Measurements from ENCODE around the gene POLR2M.

The POLR2M gene

GRCh38 chr15:57741089-57741488 lies 34.6 kb downstream of the POLR2M start:
- no peak for DNase-seq

- no peak for DNase-seq
Observed at GRCh38 chr15:57743424-57743823, 36.9 kb downstream of the POLR2M start.

- no peak for DNase-seq
Observed at GRCh38 chr15:57746786-57747185, 40.3 kb downstream of the POLR2M start.

- DNase-seq = peak; percentile 0
Observed at GRCh38 chr15:57747206-57747896, 40.8 kb downstream of the POLR2M start.

GRCh38 chr15:57751177-57751800 lies 44.8 kb downstream of the POLR2M start:
- no peak for DNase-seq

GRCh38 chr15:57752436-57752835 lies 45.9 kb downstream of the POLR2M start:
- no peak for DNase-seq

GRCh38 chr15:57752840-57753239 lies 46.3 kb downstream of the POLR2M start:
- no peak for DNase-seq

- DNase-seq = no peak
Observed at GRCh38 chr15:57756466-57756865, 50.0 kb downstream of the POLR2M start.

- DNase-seq = no peak
Observed at GRCh38 chr15:57758560-57758959, 52.0 kb downstream of the POLR2M start.

- no peak for DNase-seq
Observed at GRCh38 chr15:57761562-57761961, 55.0 kb downstream of the POLR2M start.

- DNase-seq = no peak
Observed at GRCh38 chr15:57762302-57762701, 55.8 kb downstream of the POLR2M start.

GRCh38 chr15:57763176-57763964 lies 56.9 kb downstream of the POLR2M start:
- no peak for DNase-seq
